Measurements from ENCODE around the gene ADGRV1. TPM values are rescaled to one million over a fixed set of nuclear protein-coding genes. Genes with fewer than 3 reads are reported as not detected.

ADGRV1 gene
- polyA plus RNA-seq, 1 donor from 2014 or later, result 3.7 TPM

DNA sequence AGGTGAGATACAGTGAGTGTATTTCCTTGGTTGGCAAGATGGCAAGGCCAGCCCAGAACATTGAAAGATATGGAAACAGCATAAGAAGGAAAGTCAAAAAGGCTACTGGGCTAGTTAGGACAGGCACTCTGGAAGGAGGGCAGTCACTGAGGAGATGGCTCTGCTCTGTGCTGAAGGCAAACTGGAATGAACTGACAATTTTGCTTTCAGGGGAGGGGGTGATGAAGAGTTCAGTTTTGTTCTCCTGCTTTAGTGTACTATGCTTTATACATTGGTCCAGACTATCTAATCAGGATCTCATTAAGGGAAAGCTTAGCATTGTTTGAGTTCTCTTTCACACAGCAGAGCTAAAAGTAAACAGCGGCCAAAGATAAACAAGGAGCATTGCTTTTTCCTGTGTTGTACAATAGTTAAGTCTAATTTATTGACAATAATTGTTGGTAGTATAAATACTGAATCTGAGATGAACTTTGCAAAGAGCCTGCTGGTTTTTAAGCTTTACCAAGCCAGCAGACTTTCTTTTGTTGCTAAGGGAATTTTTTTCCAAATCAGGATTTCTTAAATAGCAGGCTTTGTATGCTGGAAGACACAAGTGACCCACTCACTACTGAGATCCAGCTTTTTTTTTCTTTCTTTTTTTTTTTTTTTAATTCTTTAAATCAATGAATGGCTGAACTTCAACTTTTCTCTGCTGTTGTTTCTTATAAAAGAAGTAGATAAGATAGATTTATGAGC is 469.0 kb downstream of the ADGRV1 start:
- TF ChIP-seq RAD21 (conservative IDR thresholded peaks at IDR 0.05) (no peak), EP300 (conservative IDR thresholded peaks at IDR 0.05; ENCODE audit: poor library complexity, severe bottlenecking) (no peak), TAF1 (IDR thresholded peaks at IDR 0.05; ENCODE audit: low read depth) (no peak), POLR2AphosphoS5 (IDR thresholded peaks at IDR 0.05) (no peak), SMC3 (conservative IDR thresholded peaks at IDR 0.05; ENCODE audit: poor library complexity) (no peak), EZH2 (IDR thresholded peaks at IDR 0.05; ENCODE audit: borderline replicate concordance, insufficient read depth, low read length, poor library complexity, severe bottlenecking) (no peak), MXI1 (conservative IDR thresholded peaks at IDR 0.05; ENCODE audit: poor library complexity, severe bottlenecking) (no peak)
- TF ChIP-seq, protein P1, sequence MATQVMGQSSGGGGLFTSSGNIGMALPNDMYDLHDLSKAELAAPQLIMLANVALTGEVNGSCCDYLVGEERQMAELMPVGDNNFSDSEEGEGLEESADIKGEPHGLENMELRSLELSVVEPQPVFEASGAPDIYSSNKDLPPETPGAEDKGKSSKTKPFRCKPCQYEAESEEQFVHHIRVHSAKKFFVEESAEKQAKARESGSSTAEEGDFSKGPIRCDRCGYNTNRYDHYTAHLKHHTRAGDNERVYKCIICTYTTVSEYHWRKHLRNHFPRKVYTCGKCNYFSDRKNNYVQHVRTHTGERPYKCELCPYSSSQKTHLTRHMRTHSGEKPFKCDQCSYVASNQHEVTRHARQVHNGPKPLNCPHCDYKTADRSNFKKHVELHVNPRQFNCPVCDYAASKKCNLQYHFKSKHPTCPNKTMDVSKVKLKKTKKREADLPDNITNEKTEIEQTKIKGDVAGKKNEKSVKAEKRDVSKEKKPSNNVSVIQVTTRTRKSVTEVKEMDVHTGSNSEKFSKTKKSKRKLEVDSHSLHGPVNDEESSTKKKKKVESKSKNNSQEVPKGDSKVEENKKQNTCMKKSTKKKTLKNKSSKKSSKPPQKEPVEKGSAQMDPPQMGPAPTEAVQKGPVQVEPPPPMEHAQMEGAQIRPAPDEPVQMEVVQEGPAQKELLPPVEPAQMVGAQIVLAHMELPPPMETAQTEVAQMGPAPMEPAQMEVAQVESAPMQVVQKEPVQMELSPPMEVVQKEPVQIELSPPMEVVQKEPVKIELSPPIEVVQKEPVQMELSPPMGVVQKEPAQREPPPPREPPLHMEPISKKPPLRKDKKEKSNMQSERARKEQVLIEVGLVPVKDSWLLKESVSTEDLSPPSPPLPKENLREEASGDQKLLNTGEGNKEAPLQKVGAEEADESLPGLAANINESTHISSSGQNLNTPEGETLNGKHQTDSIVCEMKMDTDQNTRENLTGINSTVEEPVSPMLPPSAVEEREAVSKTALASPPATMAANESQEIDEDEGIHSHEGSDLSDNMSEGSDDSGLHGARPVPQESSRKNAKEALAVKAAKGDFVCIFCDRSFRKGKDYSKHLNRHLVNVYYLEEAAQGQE (IDR thresholded peaks at IDR 0.05; ENCODE audit: borderline replicate concordance), result no peak
- TF ChIP-seq, protein P2, sequence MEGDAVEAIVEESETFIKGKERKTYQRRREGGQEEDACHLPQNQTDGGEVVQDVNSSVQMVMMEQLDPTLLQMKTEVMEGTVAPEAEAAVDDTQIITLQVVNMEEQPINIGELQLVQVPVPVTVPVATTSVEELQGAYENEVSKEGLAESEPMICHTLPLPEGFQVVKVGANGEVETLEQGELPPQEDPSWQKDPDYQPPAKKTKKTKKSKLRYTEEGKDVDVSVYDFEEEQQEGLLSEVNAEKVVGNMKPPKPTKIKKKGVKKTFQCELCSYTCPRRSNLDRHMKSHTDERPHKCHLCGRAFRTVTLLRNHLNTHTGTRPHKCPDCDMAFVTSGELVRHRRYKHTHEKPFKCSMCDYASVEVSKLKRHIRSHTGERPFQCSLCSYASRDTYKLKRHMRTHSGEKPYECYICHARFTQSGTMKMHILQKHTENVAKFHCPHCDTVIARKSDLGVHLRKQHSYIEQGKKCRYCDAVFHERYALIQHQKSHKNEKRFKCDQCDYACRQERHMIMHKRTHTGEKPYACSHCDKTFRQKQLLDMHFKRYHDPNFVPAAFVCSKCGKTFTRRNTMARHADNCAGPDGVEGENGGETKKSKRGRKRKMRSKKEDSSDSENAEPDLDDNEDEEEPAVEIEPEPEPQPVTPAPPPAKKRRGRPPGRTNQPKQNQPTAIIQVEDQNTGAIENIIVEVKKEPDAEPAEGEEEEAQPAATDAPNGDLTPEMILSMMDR (IDR thresholded peaks at IDR 0.05; ENCODE audit: poor library complexity, severe bottlenecking), result no peak
- H3K9ac ChIP-seq (ENCODE audit: low read length), result no peak overlapping the region
- H3K79me2 ChIP-seq (replicated peaks; ENCODE audit: insufficient read depth, low read length), result no peaks in the 10 kb centered on the region
- no peak overlapping the region for H3K4me2 ChIP-seq (ENCODE audit: low read length)
- no peaks in the 10 kb centered on the region for H3K9me2 ChIP-seq (ENCODE audit: insufficient read depth, low read length)
- H3F3A ChIP-seq (ENCODE audit: insufficient read depth, low read length, poor library complexity, severe bottlenecking), result no peaks in the 10 kb centered on the region
- H4K20me1 ChIP-seq (ENCODE audit: insufficient read depth), result no peaks in the 10 kb centered on the region
- H2AFZ ChIP-seq (ENCODE audit: low read depth, low read length), result no peak overlapping the region
- no peak overlapping the region for H3K4me3 ChIP-seq (ENCODE audit: low read length)
- H3K36me3 ChIP-seq (ENCODE audit: insufficient read depth, low read length), result no peaks in the 10 kb centered on the region
- H3K9me3 ChIP-seq (ENCODE audit: low read length), result no peaks in the 10 kb centered on the region
- H3K27me3 ChIP-seq (ENCODE audit: insufficient read depth, low read depth, low read length), result no peaks in the 10 kb centered on the region
- no peak overlapping the region for H3K27ac ChIP-seq (ENCODE audit: low read length)

DNA sequence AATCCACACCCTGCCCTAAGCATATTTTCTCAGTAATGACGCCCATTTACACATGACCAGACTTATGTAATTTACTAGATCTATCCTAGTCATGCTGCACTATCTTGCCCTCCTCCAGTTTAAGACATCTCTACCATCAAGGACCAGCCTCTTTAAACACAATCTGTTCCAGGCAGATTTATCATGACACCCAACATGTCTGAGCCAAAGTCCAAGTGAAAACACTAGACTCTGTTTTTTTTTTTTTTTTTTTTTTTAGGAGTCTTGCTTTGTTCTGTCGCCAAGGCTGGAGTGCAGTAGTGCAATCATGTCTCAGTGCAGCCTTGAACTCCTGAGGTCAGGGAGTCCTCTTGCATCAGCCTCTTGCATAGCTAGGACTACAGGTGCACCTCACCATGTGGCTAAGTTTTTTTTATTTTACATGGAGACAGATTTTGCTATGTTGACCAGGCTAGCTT is 469.9 kb downstream of the ADGRV1 start:
- Histone ChIP-seq H3K9me3 (ENCODE audit: low read length) (no peaks in the 10 kb centered on the region), H3K4me2 (ENCODE audit: low read length) (no peak overlapping the region), H2AFZ (ENCODE audit: low read depth, low read length) (no peak overlapping the region), H3K27ac (ENCODE audit: low read length) (no peak overlapping the region), H3K79me2 (replicated peaks; ENCODE audit: insufficient read depth, low read length) (no peaks in the 10 kb centered on the region), H3K4me3 (ENCODE audit: low read length) (no peak overlapping the region), H3F3A (ENCODE audit: insufficient read depth, low read length, poor library complexity, severe bottlenecking) (no peaks in the 10 kb centered on the region), H3K27me3 (ENCODE audit: insufficient read depth, low read depth, low read length) (no peaks in the 10 kb centered on the region), H3K9me2 (ENCODE audit: insufficient read depth, low read length) (no peaks in the 10 kb centered on the region), H4K20me1 (ENCODE audit: insufficient read depth) (no peaks in the 10 kb centered on the region), H3K36me3 (ENCODE audit: insufficient read depth, low read length) (no peaks in the 10 kb centered on the region), H3K9ac (ENCODE audit: low read length) (no peak overlapping the region)
- TF ChIP-seq, protein P1 (IDR thresholded peaks at IDR 0.05; ENCODE audit: borderline replicate concordance), result no peak
- TF ChIP-seq RAD21 (conservative IDR thresholded peaks at IDR 0.05), result no peak

Measured in neural cell (in vitro differentiated cells).